Gastroesophageal sphincter (tissue), 3 donors: ENCODE data around the gene SNAPC1.

ENCODE experiments used
- CTCF ChIP-seq, 4 experiments: fragments of 200-600 bp in 2 of 4; fragments of 450-650 bp in 2 of 4; sonication (generic) in 1 of 4; IDR thresholded peaks; one replicate each; pipeline ENCODE4 v1.5.1; 2017 to 2019; ENCODE audit warnings: antibody characterized with exemption in 4 of 4, mild to moderate bottlenecking in 2 of 4, moderate library complexity in 2 of 4
- POLR2A ChIP-seq, 2 donors: fragments of 450-650 bp; IDR thresholded peaks; one replicate each; pipeline ENCODE4 v1.6.1; 2017; ENCODE audit warnings: antibody characterized with exemption in 2 of 2, mild to moderate bottlenecking in 2 of 2, moderate library complexity in 1 of 2
- POLR2AphosphoS5 ChIP-seq: sonication (generic); formaldehyde crosslinking; IDR thresholded peaks from one replicate; pipeline ENCODE4 v1.6.1; 2017; ENCODE audit warnings: antibody characterized with exemption

- TF ChIP-seq CTCF (IDR thresholded peaks at IDR 0.05) (no peak), POLR2AphosphoS5 (no peak), POLR2A (IDR thresholded peaks at IDR 0.05) (no peak)
Measured at GRCh38 chr14:61841145-61841544, 78.9 kb downstream of the SNAPC1 start.
